Neural progenitor cell (in vitro differentiated cells): ENCODE results near the gene NDUFS6.

Source experiments
- EZH2phosphoT487 ChIP-seq: fragments of 200-600 bp; sonication (generic); IDR thresholded peaks from 2 replicates; pipeline ENCODE4 v1.6.1; 2017; ENCODE audit warnings: antibody characterized with exemption
- TF ChIP-seq, protein P1 (sequence below): fragments of 200-600 bp; sonication (generic); IDR thresholded peaks from 2 replicates; pipeline ENCODE4 v1.5.1; 2017; ENCODE audit warnings: antibody characterized with exemption, mild to moderate bottlenecking

DNA sequence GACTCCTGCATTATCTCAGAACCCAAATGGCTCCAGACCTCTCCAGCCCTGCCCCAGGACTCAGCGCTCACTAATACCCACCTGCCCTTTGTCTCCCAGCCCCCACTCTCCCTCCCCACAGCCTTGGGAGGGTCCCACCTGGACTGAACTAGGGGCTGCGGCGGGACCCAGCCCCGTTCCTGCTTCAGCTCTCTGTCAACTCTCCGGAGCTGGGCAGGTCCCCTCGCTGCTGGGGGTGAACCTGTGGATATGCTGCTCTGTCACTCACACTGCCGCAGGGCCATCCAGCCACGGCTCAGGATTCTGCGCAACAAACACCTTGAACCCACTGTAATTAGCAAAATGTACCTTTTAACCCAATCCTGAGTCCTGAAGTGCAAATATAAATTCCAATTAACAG lies 36.8 kb downstream of the NDUFS6 start:
- TF ChIP-seq, protein P1, sequence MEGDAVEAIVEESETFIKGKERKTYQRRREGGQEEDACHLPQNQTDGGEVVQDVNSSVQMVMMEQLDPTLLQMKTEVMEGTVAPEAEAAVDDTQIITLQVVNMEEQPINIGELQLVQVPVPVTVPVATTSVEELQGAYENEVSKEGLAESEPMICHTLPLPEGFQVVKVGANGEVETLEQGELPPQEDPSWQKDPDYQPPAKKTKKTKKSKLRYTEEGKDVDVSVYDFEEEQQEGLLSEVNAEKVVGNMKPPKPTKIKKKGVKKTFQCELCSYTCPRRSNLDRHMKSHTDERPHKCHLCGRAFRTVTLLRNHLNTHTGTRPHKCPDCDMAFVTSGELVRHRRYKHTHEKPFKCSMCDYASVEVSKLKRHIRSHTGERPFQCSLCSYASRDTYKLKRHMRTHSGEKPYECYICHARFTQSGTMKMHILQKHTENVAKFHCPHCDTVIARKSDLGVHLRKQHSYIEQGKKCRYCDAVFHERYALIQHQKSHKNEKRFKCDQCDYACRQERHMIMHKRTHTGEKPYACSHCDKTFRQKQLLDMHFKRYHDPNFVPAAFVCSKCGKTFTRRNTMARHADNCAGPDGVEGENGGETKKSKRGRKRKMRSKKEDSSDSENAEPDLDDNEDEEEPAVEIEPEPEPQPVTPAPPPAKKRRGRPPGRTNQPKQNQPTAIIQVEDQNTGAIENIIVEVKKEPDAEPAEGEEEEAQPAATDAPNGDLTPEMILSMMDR, result no peak
- no peak for TF ChIP-seq EZH2phosphoT487
